ENCODE data around the gene CYB561. TPM values are rescaled to one million over a fixed set of nuclear protein-coding genes. Genes with fewer than 3 reads are reported as not detected.

CYB561 gene
- total RNA-seq, 2 donors from 2014 or later, result 76.9 to 170 TPM

DNA sequence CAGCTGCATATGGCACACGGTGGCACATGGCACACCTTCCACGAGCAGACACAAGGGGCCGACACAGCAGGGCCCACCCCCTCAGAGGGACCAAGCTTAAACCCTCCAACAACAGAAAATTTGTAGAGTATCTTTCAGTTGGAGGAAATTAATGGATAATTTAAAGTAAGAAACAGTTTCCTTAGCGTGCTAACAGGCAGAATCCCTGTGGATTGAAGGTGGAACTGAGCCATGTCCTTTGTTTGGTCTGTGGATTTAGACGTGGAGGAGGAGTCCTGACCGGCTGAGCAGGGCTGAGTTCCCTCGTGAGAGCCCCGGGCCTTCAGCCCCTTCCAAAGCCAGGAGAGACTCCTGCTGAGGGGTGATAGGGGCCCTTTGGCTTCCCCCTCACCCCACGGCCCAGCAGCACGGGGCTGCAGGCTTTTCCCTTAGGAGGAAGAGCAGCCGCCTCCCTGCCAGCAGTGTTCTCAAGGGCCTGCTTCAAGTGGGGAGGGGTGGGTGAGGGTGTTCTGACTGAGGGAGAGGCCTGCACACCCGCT is 1.4 kb upstream of the CYB561 start:
- TF ChIP-seq, protein P1, sequence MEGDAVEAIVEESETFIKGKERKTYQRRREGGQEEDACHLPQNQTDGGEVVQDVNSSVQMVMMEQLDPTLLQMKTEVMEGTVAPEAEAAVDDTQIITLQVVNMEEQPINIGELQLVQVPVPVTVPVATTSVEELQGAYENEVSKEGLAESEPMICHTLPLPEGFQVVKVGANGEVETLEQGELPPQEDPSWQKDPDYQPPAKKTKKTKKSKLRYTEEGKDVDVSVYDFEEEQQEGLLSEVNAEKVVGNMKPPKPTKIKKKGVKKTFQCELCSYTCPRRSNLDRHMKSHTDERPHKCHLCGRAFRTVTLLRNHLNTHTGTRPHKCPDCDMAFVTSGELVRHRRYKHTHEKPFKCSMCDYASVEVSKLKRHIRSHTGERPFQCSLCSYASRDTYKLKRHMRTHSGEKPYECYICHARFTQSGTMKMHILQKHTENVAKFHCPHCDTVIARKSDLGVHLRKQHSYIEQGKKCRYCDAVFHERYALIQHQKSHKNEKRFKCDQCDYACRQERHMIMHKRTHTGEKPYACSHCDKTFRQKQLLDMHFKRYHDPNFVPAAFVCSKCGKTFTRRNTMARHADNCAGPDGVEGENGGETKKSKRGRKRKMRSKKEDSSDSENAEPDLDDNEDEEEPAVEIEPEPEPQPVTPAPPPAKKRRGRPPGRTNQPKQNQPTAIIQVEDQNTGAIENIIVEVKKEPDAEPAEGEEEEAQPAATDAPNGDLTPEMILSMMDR (IDR thresholded peaks at IDR 0.05), result peak in 1 of 4 experiments; percentile 15
- TF ChIP-seq POLR2AphosphoS5 (IDR thresholded peaks at IDR 0.05) (peak; percentile 4), POLR2A (IDR thresholded peaks at IDR 0.05) (no peak)
- H3K4me3 ChIP-seq, result no peak overlapping the region
- intact Hi-C loops (cut with DNase I), result loop anchor here (5.0 kb wide), 1 partner anchor 105 kb away; the partner anchor contains the start of gene DCAF7
- no peaks in the 10 kb centered on the region for H3K27me3 ChIP-seq (replicated peaks; ENCODE audit: insufficient read depth)
- H3K36me3 ChIP-seq, result no peaks in the 10 kb centered on the region
- H3K4me1 ChIP-seq (replicated peaks), result peaks cover 14% of the 10 kb centered on the region
- whole genome bisulfite sequencing, result 36% methylated on average over 12 of the region's 12 CpGs
- peak overlapping the region; percentile 95 to 97 for H3K27ac ChIP-seq
- no peaks in the 10 kb centered on the region for H3K9me3 ChIP-seq
- DNase-seq (ENCODE audit: low spot score), result no peak

DNA sequence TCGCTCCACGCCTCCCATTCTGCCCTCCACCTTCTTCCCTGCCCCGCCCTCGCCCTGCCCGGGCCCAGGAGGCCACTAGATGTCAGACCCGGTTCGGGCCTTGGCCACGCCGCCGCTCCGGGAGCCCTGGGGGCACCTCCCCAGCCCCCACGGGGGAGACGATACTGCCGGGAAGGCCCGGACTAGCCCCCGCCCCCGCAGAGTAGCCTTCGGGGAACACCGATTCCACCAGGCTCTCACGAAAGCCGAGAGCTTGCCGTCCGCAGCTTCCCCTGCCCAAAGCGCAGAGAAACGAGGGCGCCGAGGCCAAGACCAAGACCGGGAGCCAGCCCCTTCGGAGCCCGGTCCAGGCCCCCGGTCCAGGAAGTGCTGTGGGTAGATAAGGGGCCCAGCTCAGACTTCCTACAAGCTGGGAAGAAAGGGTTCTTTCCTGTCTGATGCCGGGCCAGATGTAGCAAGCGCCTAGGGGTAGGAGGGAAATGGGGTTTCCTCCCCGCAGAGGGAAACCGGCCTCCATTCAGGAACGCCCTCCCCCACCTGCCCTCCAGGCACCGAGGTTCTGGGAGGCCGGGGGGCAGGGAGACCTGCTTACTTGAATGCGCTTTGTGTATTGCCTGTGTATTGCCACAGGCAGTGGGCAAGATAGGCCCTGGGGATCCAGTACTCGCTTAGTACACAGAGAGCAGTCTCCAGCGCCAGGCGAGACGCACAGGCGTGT is 806 bp upstream of the CYB561 start:
- Histone ChIP-seq H3K4me3 (peak overlapping the region; percentile 78 to 83), H3K27me3 (replicated peaks; ENCODE audit: insufficient read depth) (no peaks in the 10 kb centered on the region), H3K4me1 (replicated peaks) (peaks cover 14% of the 10 kb centered on the region), H3K27ac (peak overlapping the region; percentile 95 to 97), H3K9me3 (no peaks in the 10 kb centered on the region), H3K36me3 (no peaks in the 10 kb centered on the region)
- intact Hi-C loops (cut with DNase I), result loop anchor here (5.0 kb wide), 1 partner anchor 105 kb away; the partner anchor contains the start of gene DCAF7
- 15% methylated on average over 44 of the region's 44 CpGs for WGBS
- no peak for TF ChIP-seq POLR2AphosphoS5 (IDR thresholded peaks at IDR 0.05)
- TF ChIP-seq, protein P1 (IDR thresholded peaks at IDR 0.05), result peak in 2 of 4 experiments; percentile 52 to 56
- peak; percentile 69 for DNase-seq (ENCODE audit: low spot score)

DNA sequence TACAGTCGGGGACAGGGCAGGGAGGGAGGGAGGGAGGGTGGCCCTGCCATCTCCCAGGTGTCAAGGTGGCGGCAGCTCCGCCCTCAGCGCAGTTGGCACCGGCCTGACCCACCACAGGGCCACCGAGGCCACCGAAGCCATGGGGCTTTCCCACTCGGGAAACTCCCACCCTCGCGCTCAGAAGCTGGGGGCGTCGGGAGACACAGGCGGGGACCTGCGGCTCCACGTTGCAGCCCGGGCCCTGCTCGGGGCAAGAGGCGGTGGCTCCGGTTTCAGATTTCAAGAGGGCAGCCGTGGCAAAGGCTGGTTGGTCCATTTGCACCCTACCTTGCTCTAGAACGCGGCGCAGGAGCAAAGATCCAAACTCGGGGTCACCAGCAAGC is 544 bp downstream of the CYB561 start:
- Histone ChIP-seq H3K4me3 (peak overlapping the region; percentile 78 to 83), H3K27ac (peak overlapping the region; percentile 95 to 97), H3K27me3 (replicated peaks; ENCODE audit: insufficient read depth) (no peaks in the 10 kb centered on the region), H3K36me3 (no peaks in the 10 kb centered on the region), H3K4me1 (replicated peaks) (peaks cover 16% of the 10 kb centered on the region), H3K9me3 (no peaks in the 10 kb centered on the region)
- intact Hi-C loops (cut with DNase I), result loop anchor here (5.0 kb wide), 1 partner anchor 107 kb away; the partner anchor contains the start of gene DCAF7
- 1% methylated on average over 21 of the region's 24 CpGs for WGBS
- no peak for TF ChIP-seq POLR2AphosphoS5 (IDR thresholded peaks at IDR 0.05)
- DNase-seq (ENCODE audit: low spot score), result peak; percentile 46

DNA sequence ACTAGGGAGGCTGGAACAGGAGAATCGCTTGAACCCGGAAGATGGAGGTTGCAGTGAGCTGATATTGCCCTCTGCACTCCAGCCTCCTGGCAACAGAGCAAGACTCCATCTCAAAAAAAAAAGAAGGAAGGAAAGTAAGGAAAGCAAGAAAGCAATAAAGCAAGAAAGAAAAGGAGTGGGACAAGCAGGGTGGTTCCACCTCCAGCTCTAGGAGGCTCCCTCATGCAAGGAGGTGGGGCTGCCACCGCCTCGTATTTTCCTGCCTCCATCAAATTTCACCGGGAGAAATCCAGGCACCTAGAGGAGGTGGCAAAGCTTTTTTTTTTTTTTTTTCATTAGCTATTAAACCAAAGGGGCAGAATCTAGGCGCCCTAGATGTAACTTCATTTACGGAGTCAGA is 1.0 kb downstream of the CYB561 start:
- TF ChIP-seq POLR2A (IDR thresholded peaks at IDR 0.05) (no peak), POLR2AphosphoS5 (IDR thresholded peaks at IDR 0.05) (no peak)
- TF ChIP-seq, protein P1 (IDR thresholded peaks at IDR 0.05), result no peak
- DNase-seq (ENCODE audit: low spot score), result no peak
- intact Hi-C loops (cut with DNase I), result loop anchor here (5.0 kb wide), 1 partner anchor 107 kb away; the partner anchor contains the start of gene DCAF7
- Histone ChIP-seq H3K27me3 (replicated peaks; ENCODE audit: insufficient read depth) (no peaks in the 10 kb centered on the region), H3K9me3 (no peaks in the 10 kb centered on the region), H3K27ac (peak overlapping the region; percentile 95 to 97), H3K4me3 (peak overlapping the region; percentile 78 to 83), H3K36me3 (no peaks in the 10 kb centered on the region), H3K4me1 (replicated peaks) (peaks cover 16% of the 10 kb centered on the region)
- WGBS, result 48% methylated on average over 7 of the region's 7 CpGs

DNA sequence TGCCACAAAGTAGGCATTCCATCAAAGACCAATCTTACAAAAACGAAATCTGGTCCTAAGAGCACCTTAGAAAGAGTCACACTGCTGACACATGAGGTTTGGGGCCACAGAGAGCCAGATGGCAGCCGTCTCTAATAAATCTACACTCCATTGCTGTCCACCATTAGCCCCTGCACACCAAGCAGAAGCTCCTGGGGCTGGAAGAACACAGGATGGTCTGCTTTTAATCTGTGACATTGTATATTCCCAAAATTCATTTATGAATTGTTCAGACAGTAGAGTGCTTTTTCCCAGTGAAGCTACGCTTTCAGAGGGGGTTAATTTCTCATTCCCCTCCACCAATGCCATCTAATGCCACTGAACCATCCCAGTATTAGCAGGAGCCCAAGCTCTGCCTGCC is 1.6 kb downstream of the CYB561 start:
- intact Hi-C loops (cut with DNase I), result no loop called here
- H3K4me3 ChIP-seq, result peak overlapping the region in 1 of 2 donors; percentile 83
- no peaks in the 10 kb centered on the region for H3K27me3 ChIP-seq (replicated peaks; ENCODE audit: insufficient read depth)
- no peaks in the 10 kb centered on the region for H3K36me3 ChIP-seq
- H3K4me1 ChIP-seq (replicated peaks), result peaks cover 16% of the 10 kb centered on the region
- TF ChIP-seq, protein P1 (IDR thresholded peaks at IDR 0.05), result no peak
- no peak for TF ChIP-seq POLR2AphosphoS5 (IDR thresholded peaks at IDR 0.05)
- no peak for TF ChIP-seq POLR2A (IDR thresholded peaks at IDR 0.05)
- H3K27ac ChIP-seq, result peak overlapping the region in 1 of 2 donors; percentile 95
- H3K9me3 ChIP-seq, result no peaks in the 10 kb centered on the region
- no peak for DNase-seq (ENCODE audit: low spot score)
- 82% methylated on average over 3 of the region's 3 CpGs for WGBS
